ENCODE results near the gene NTNG2. TPM values are rescaled to one million over a fixed set of nuclear protein-coding genes. Genes with fewer than 3 reads are reported as not detected.
A peak's percentile ranks its signal among the peaks of the same experiment; 100 is the strongest.

Gene NTNG2
- total and polyA plus RNA-seq, 2 donors (not counting 1 experiment from before 2014, with no cell fraction given): 5.0 to 6.6 TPM

- Histone ChIP-seq H2AFZ (ENCODE audit: insufficient read depth, low read depth, low read length, poor library complexity, severe bottlenecking) (peak overlapping the region; percentile 86), H3K27me3 (replicated peaks in 1 of 4; ENCODE audit: control extremely low read depth in 1 of 4, control insufficient read depth in 3 of 4, insufficient read depth in 4 of 4, low read length in 3 of 4) (peaks cover 0 to 14% (median 4%) of the 10 kb centered on the region in 4 experiments), H3K9me3 (ENCODE audit: control extremely low read depth in 1 of 3, control insufficient read depth in 2 of 3, insufficient read depth in 1 of 3, low read length in 2 of 3) (no peaks in the 10 kb centered on the region), H4K20me1 (ENCODE audit: control insufficient read depth, insufficient read depth, low read length, poor library complexity, severe bottlenecking) (no peaks in the 10 kb centered on the region), H3K36me3 (replicated peaks in 1 of 2; ENCODE audit: control extremely low read depth in 1 of 2, control insufficient read depth in 1 of 2, extremely low read depth in 1 of 2, insufficient read depth in 2 of 2, low read length in 1 of 2) (no peaks in the 10 kb centered on the region), H3K4me2 (replicated peaks; ENCODE audit: low read depth, low read length, poor library complexity, severe bottlenecking) (peak overlapping the region; percentile 86), H3K4me1 (ENCODE audit: control insufficient read depth in 2 of 2, insufficient read depth in 2 of 2, low read length in 2 of 2) (peaks cover 7 to 16% of the 10 kb centered on the region in 2 donors), H3K79me2 (ENCODE audit: control insufficient read depth, insufficient read depth, low read length) (no peaks in the 10 kb centered on the region), H3K27ac (ENCODE audit: low read length in 2 of 2) (peak overlapping the region; percentile 19 to 61), H3K9ac (ENCODE audit: low read length) (peak overlapping the region; percentile 73), H3K4me3 (ENCODE audit: control extremely low read depth in 1 of 5, extremely low read depth in 1 of 5, insufficient read depth in 1 of 5, low read depth in 2 of 5, low read length in 4 of 5) (peak overlapping the region; percentile 19 to 82 (median 74))
- intact Hi-C loops (cut with micrococcal nuclease): loop anchor here (5.0 kb wide), 2 partner anchors 525 to 965 kb away; partner anchors contain the start of gene FAM78A
- ATAC-seq (ENCODE audit: low read depth): no peak
- TF ChIP-seq CTCF (IDR thresholded peaks at IDR 0.05) (no peak), EZH2 (IDR thresholded peaks at IDR 0.05; ENCODE audit: borderline replicate concordance, insufficient read depth, low read depth, low read length, poor library complexity, severe bottlenecking) (no peak)
- CTCF ChIA-PET: interaction anchor here (1.3 kb wide), 1 partner anchor 10 kb away, joined by 7 read pairs; no protein-coding TSS in a partner anchor
- Mint-ChIP-seq H3K27ac (peak overlapping the region; percentile 88), H3K9me3 (ENCODE audit: insufficient read depth) (no peaks in the 10 kb centered on the region), H3K4me3 (peak overlapping the region; percentile 89), H3K4me1 (peaks cover 13% of the 10 kb centered on the region), H3K27me3 (peaks cover 5% of the 10 kb centered on the region)
- POLR2A ChIA-PET: no interaction called here
- 7% methylated on average over 14 of the region's 18 CpGs for WGBS (ENCODE audit: insufficient coverage)
- no peak for DNase-seq
Measured at GRCh38 chr9:132242621-132243155, 80.8 kb downstream of the NTNG2 start.
